Central memory CD8-positive, alpha-beta T cell (primary cell): ENCODE results near the gene RAP2A.

Experiments used
- ATAC-seq: fragments of 150-1000 bp; cut with Tn5 transposase; replicated peaks from 2 replicates; pipeline ENCODE4 v1.10.0; 2022; ENCODE audit warnings: mild to moderate bottlenecking, moderate FRiP score, moderate number of reproducible peaks; ENCODE audit not compliant: poor library complexity, severe bottlenecking; ENCODE audit errors: extremely low read depth
- DNase-seq, 2 donors: peaks; one replicate each; pipeline ENCODE4 v3.0.0; 2021; ENCODE audit warnings: low spot score in 2 of 2
- H3K27ac Mint-ChIP-seq: one replicate; pipeline ENCODE4 v1.8.0; 2022; ENCODE audit warnings: low read depth, mild to moderate bottlenecking, moderate library complexity, mixed read lengths
- H3K27me3 Mint-ChIP-seq: one replicate; pipeline ENCODE4 v1.8.0; 2022; ENCODE audit warnings: mixed read lengths
- H3K36me3 Mint-ChIP-seq: one replicate; pipeline ENCODE4 v1.8.0; 2022; ENCODE audit warnings: mild to moderate bottlenecking, moderate library complexity, mixed read lengths; ENCODE audit not compliant: insufficient read depth
- H3K4me1 Mint-ChIP-seq: one replicate; pipeline ENCODE4 v1.8.0; 2022; ENCODE audit warnings: mixed read lengths
- H3K4me3 Mint-ChIP-seq: one replicate; pipeline ENCODE4 v1.8.0; 2022; ENCODE audit warnings: mild to moderate bottlenecking, moderate library complexity, mixed read lengths
- H3K9me3 Mint-ChIP-seq: one replicate; pipeline ENCODE4 v1.8.0; 2022; ENCODE audit warnings: mixed read lengths

RAP2A gene

DNA sequence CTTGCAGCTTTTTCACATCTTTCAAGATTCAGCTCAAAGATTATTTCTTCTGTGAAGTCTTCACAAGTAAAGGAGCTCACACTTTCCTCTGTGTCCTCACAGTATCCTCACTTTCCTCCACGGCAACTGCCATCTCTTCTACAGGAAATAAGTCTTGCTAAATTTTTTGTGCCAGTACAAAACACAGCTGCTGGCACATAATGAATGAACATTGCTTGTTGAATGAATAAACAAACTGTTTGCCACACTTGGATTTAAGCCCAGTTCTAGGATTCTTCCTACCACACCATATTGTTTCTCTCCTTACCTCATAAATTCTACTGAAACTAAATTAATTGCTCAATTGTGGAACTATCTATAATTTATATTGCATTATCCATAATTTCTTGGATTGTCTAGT lies 59.5 kb downstream of the RAP2A start:
- Mint-ChIP-seq H3K27me3 (peaks cover 10% of the 10 kb centered on the region), H3K4me1 (no peaks in the 10 kb centered on the region), H3K4me3 (no peak overlapping the region), H3K36me3 (no peaks in the 10 kb centered on the region), H3K9me3 (no peaks in the 10 kb centered on the region), H3K27ac (no peak overlapping the region)
- DNase-seq = no peak
- no peak for ATAC-seq

GRCh38 chr13:97495678-97496077 lies 61.7 kb downstream of the RAP2A start:
- H3K9me3 Mint-ChIP-seq = no peaks in the 10 kb centered on the region
- no peaks in the 10 kb centered on the region for H3K36me3 Mint-ChIP-seq
- DNase-seq (no peak), ATAC-seq (no peak)
- H3K27ac Mint-ChIP-seq = no peak overlapping the region
- no peak overlapping the region for H3K4me3 Mint-ChIP-seq
- no peaks in the 10 kb centered on the region for H3K4me1 Mint-ChIP-seq
- peaks cover 11% of the 10 kb centered on the region for H3K27me3 Mint-ChIP-seq

DNA sequence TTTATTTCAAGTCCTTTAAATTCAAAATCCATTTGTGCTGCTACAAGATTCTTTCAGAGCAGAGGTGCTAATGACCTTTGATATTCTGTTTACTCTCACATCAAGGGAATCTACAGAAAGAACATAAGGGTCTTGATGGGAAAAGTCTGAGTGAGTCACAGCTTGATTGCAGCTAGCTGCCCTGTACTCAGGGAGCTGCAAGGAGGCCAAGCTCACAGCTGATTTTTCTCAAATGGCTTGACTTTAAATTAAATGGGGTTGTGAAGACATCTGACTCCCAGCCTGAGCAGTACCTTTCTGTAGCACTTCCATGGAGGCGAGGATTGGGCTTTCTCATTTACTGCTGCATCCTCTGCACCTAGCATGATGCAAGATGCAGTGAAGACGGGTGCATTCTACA lies 62.5 kb downstream of the RAP2A start:
- ATAC-seq (no peak), DNase-seq (no peak)
- no peaks in the 10 kb centered on the region for H3K36me3 Mint-ChIP-seq
- no peaks in the 10 kb centered on the region for H3K4me1 Mint-ChIP-seq
- H3K27ac Mint-ChIP-seq = no peak overlapping the region
- H3K27me3 Mint-ChIP-seq = peaks cover 14% of the 10 kb centered on the region
- no peak overlapping the region for H3K4me3 Mint-ChIP-seq
- no peaks in the 10 kb centered on the region for H3K9me3 Mint-ChIP-seq

GRCh38 chr13:97497400-97497799 lies 63.4 kb downstream of the RAP2A start:
- H3K27me3 Mint-ChIP-seq = peaks cover 23% of the 10 kb centered on the region
- no peaks in the 10 kb centered on the region for H3K9me3 Mint-ChIP-seq
- no peaks in the 10 kb centered on the region for H3K4me1 Mint-ChIP-seq
- no peaks in the 10 kb centered on the region for H3K36me3 Mint-ChIP-seq
- DNase-seq (no peak), ATAC-seq (no peak)
- H3K27ac Mint-ChIP-seq = no peak overlapping the region
- no peak overlapping the region for H3K4me3 Mint-ChIP-seq

GRCh38 chr13:97498419-97498818 lies 64.5 kb downstream of the RAP2A start:
- no peak overlapping the region for H3K27ac Mint-ChIP-seq
- peaks cover 33% of the 10 kb centered on the region for H3K27me3 Mint-ChIP-seq
- DNase-seq (no peak), ATAC-seq (no peak)
- H3K4me3 Mint-ChIP-seq = no peak overlapping the region
- H3K4me1 Mint-ChIP-seq = no peaks in the 10 kb centered on the region
- no peaks in the 10 kb centered on the region for H3K9me3 Mint-ChIP-seq
- no peaks in the 10 kb centered on the region for H3K36me3 Mint-ChIP-seq

DNA sequence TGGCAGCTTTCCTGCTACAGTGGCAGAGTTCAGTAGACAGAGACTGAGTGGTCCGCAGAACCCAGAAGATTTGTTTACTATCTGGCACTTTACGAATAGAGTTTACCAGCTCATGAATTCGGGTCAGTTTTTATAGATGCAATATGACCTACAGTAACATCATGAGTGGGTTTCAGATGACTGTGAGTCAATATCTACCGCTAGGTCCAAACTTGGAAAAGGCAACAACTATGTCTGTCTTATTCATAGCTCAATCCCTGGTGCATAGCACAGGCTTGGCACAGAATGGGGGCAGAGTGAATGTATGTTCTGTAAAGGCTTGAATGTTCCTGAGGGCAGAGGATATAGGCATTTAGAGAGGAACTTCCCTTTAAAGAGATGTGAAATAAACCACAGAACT lies 65.2 kb downstream of the RAP2A start:
- ATAC-seq = no peak

GRCh38 chr13:97502181-97502580 lies 68.2 kb downstream of the RAP2A start:
- H3K9me3 Mint-ChIP-seq = no peaks in the 10 kb centered on the region
- DNase-seq = no peak
- no peaks in the 10 kb centered on the region for H3K36me3 Mint-ChIP-seq
- no peak for ATAC-seq
- H3K4me3 Mint-ChIP-seq = no peak overlapping the region
- peak overlapping the region; percentile 20 for H3K27ac Mint-ChIP-seq
- H3K27me3 Mint-ChIP-seq = peaks cover 39% of the 10 kb centered on the region
- H3K4me1 Mint-ChIP-seq = no peaks in the 10 kb centered on the region

More for the DNA sequence above, 65.2 kb downstream of the RAP2A start:
- H3K27ac Mint-ChIP-seq = no peak overlapping the region
- H3K36me3 Mint-ChIP-seq = no peaks in the 10 kb centered on the region
- no peak for DNase-seq
- H3K4me3 Mint-ChIP-seq = no peak overlapping the region
- peaks cover 39% of the 10 kb centered on the region for H3K27me3 Mint-ChIP-seq
- H3K4me1 Mint-ChIP-seq = no peaks in the 10 kb centered on the region
- no peaks in the 10 kb centered on the region for H3K9me3 Mint-ChIP-seq

GRCh38 chr13:97502706-97503105 lies 68.7 kb downstream of the RAP2A start:
- DNase-seq (no peak), ATAC-seq (no peak)
- Mint-ChIP-seq H3K4me3 (no peak overlapping the region), H3K36me3 (no peaks in the 10 kb centered on the region), H3K27ac (peak overlapping the region; percentile 20), H3K9me3 (no peaks in the 10 kb centered on the region), H3K4me1 (no peaks in the 10 kb centered on the region), H3K27me3 (peaks cover 37% of the 10 kb centered on the region)

DNA sequence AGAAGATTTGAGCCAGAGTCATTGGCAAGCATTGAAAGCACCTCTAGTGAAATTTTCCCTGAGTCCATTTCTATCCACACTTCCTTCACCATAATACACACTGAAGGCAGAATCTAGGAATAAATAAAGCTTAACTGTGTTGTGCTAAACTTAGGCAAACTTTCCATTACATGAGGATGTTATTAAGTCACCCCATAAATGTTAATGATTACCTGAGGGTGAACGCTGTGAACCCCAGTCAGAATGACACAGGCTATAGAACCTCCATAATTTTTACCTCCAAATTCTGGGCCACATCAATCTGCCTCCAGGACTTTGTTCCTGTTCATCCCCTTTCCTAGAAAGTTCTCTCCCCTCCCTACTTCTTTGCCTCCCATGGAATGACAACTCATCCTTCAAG lies 71.0 kb downstream of the RAP2A start:
- H3K27me3 Mint-ChIP-seq = peaks cover 33% of the 10 kb centered on the region
- ATAC-seq (no peak), DNase-seq (no peak)
- no peak overlapping the region for H3K27ac Mint-ChIP-seq
- H3K9me3 Mint-ChIP-seq = no peaks in the 10 kb centered on the region
- no peaks in the 10 kb centered on the region for H3K4me1 Mint-ChIP-seq
- no peaks in the 10 kb centered on the region for H3K36me3 Mint-ChIP-seq
- no peak overlapping the region for H3K4me3 Mint-ChIP-seq

DNA sequence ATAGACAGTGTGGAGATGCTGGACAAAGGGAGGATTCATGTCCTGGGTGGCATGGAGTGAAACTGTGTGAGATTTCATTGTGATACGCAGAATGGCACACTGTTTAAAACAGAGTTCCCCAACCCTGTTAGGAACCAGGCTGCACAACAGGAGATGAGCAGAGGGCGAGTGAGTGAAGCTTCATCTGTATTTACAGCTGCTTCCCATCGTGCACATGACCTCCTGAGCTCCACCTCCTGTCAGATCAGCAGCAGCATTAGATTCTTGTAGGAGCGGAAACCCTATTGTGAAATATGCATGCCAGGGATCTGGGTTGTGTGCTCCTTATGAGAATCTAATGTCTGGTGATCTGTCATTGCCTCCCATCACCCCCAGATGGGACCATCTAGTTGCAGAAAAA lies 72.5 kb downstream of the RAP2A start:
- ATAC-seq = no peak
- Mint-ChIP-seq H3K27ac (no peak overlapping the region), H3K9me3 (no peaks in the 10 kb centered on the region)

DNA sequence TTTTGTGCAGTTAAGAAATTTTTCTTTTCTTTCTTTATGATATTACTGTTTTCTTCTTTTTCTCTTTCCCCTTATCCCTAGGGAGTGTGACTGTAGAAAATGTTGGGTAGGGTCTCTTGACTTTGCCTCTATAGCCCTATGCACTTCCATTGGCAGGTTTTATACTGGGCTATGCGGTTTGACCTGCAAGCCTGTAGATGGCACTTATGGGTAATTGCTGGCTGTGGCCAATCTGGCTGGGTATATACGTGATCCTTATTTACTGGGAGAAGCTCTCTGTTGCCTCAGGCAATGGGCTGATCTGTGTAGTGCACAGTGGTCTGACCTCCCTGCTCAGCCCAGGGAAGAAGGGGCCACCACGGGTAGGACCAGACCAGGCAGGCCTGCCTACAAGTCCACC lies 78.8 kb downstream of the RAP2A start:
- H3K9me3 Mint-ChIP-seq = peaks cover 10% of the 10 kb centered on the region
- no peak for ATAC-seq
- H3K4me3 Mint-ChIP-seq = no peak overlapping the region
- H3K27me3 Mint-ChIP-seq = peaks cover 49% of the 10 kb centered on the region
- H3K4me1 Mint-ChIP-seq = no peaks in the 10 kb centered on the region
- H3K27ac Mint-ChIP-seq = no peak overlapping the region
- no peaks in the 10 kb centered on the region for H3K36me3 Mint-ChIP-seq
- DNase-seq = no peak

More for the DNA sequence above, 72.5 kb downstream of the RAP2A start:
- no peak for DNase-seq
- Mint-ChIP-seq H3K4me3 (no peak overlapping the region), H3K27me3 (peaks cover 45% of the 10 kb centered on the region), H3K36me3 (no peaks in the 10 kb centered on the region), H3K4me1 (no peaks in the 10 kb centered on the region)

GRCh38 chr13:97515643-97516042 lies 81.7 kb downstream of the RAP2A start:
- peaks cover 10% of the 10 kb centered on the region for H3K9me3 Mint-ChIP-seq
- peaks cover 52% of the 10 kb centered on the region for H3K27me3 Mint-ChIP-seq
- DNase-seq (no peak), ATAC-seq (no peak)
- H3K27ac Mint-ChIP-seq = no peak overlapping the region
- no peak overlapping the region for H3K4me3 Mint-ChIP-seq
- peaks cover 2% of the 10 kb centered on the region for H3K36me3 Mint-ChIP-seq
- H3K4me1 Mint-ChIP-seq = no peaks in the 10 kb centered on the region

- peaks cover 34% of the 10 kb centered on the region for H3K27me3 Mint-ChIP-seq
- no peak overlapping the region for H3K27ac Mint-ChIP-seq
- no peak overlapping the region for H3K4me3 Mint-ChIP-seq
- no peak for DNase-seq
- H3K36me3 Mint-ChIP-seq = peaks cover 2% of the 10 kb centered on the region
- no peaks in the 10 kb centered on the region for H3K9me3 Mint-ChIP-seq
- no peak for ATAC-seq
- H3K4me1 Mint-ChIP-seq = no peaks in the 10 kb centered on the region
Measured at GRCh38 chr13:97517967-97518366, 84.0 kb downstream of the RAP2A start.
